ENCODE data around the gene KMO. TPM values are rescaled to one million over a fixed set of nuclear protein-coding genes. Genes with fewer than 3 reads are reported as not detected.

KMO gene
- total RNA-seq, 4 donors from 2014 or later = 0.04 to 0.19 (median 0.07) TPM

GRCh38 chr1:241536969-241537368 lies 4.8 kb downstream of the KMO start:
- 55 to 62% methylated on average over 2 of the region's 2 CpGs for WGBS, 2 donors
- intact Hi-C loops (cut with DNase I) = loop anchor here (10.0 kb wide), 2 partner anchors 68 to 298 kb away; no protein-coding TSS in a partner anchor
- Histone ChIP-seq H3K27ac (no peak overlapping the region), H3K27me3 (peaks cover 0 to 6% (median 0%) of the 10 kb centered on the region in 4 donors), H3K4me1 (peaks cover 0 to 5% (median 0%) of the 10 kb centered on the region in 3 donors), H3K36me3 (no peaks in the 10 kb centered on the region), H3K9me3 (no peaks in the 10 kb centered on the region), H3K4me3 (no peak overlapping the region)
- DNase-seq = no peak
- TF ChIP-seq POLR2A (IDR thresholded peaks at IDR 0.05) (no peak), CTCF (IDR thresholded peaks at IDR 0.05) (no peak)

- TF ChIP-seq POLR2A (IDR thresholded peaks at IDR 0.05) (no peak), CTCF (IDR thresholded peaks at IDR 0.05) (no peak)
- Histone ChIP-seq H3K9me3 (no peaks in the 10 kb centered on the region), H3K4me3 (no peak overlapping the region), H3K36me3 (no peaks in the 10 kb centered on the region), H3K4me1 (peaks cover 0 to 8% (median 0%) of the 10 kb centered on the region in 3 donors), H3K27ac (no peak overlapping the region), H3K27me3 (no peaks in the 10 kb centered on the region)
- 43 to 56% methylated on average over 7 of the region's 7 CpGs for whole genome bisulfite sequencing, 2 donors
- DNase-seq = no peak
- intact Hi-C loops (cut with DNase I) = no loop called here
Measured at GRCh38 chr1:241542199-241542907, 10.2 kb downstream of the KMO start.

GRCh38 chr1:241548008-241548407 lies 15.8 kb downstream of the KMO start:
- 45 to 61% methylated on average over 2 of the region's 2 CpGs for WGBS, 2 donors
- Histone ChIP-seq H3K4me3 (no peak overlapping the region), H3K27me3 (no peaks in the 10 kb centered on the region), H3K27ac (no peak overlapping the region), H3K9me3 (no peaks in the 10 kb centered on the region), H3K4me1 (no peaks in the 10 kb centered on the region), H3K36me3 (no peaks in the 10 kb centered on the region)
- DNase-seq = no peak
- intact Hi-C loops (cut with DNase I) = no loop called here
- TF ChIP-seq CTCF (IDR thresholded peaks at IDR 0.05) = no peak
- no peak for TF ChIP-seq POLR2A (IDR thresholded peaks at IDR 0.05)

- intact Hi-C loops (cut with DNase I) = no loop called here
- Histone ChIP-seq H3K27ac (no peak overlapping the region), H3K4me1 (no peaks in the 10 kb centered on the region), H3K27me3 (no peaks in the 10 kb centered on the region), H3K4me3 (no peak overlapping the region), H3K9me3 (no peaks in the 10 kb centered on the region), H3K36me3 (no peaks in the 10 kb centered on the region)
- DNase-seq = no peak
- WGBS, 2 donors = 42 to 72% methylated on average over 1 of the region's 1 CpG
- TF ChIP-seq POLR2A (IDR thresholded peaks at IDR 0.05) (no peak), CTCF (IDR thresholded peaks at IDR 0.05) (no peak)
Measured at GRCh38 chr1:241550318-241550717, 18.1 kb downstream of the KMO start.

GRCh38 chr1:241551759-241552638 lies 19.8 kb downstream of the KMO start:
- DNase-seq = no peak
- H3K9me3 ChIP-seq = no peaks in the 10 kb centered on the region
- H3K4me3 ChIP-seq = peak overlapping the region in 2 of 4 donors; percentile 11 to 37

More at GRCh38 chr1:241551759-241552638, 19.8 kb downstream of the KMO start:
- 62 to 76% methylated on average over 21 to 22 of the region's 22 CpGs for WGBS, 2 donors
- H3K4me1 ChIP-seq = no peaks in the 10 kb centered on the region
- H3K36me3 ChIP-seq = no peaks in the 10 kb centered on the region
- peak overlapping the region in 2 of 4 donors; percentile 5 to 35 for H3K27ac ChIP-seq
- TF ChIP-seq CTCF (IDR thresholded peaks at IDR 0.05) = no peak
- no peak for TF ChIP-seq POLR2A (IDR thresholded peaks at IDR 0.05)
- intact Hi-C loops (cut with DNase I) = no loop called here
- no peaks in the 10 kb centered on the region for H3K27me3 ChIP-seq

Measured in esophagus squamous epithelium (tissue), 5 donors.